Endothelial cell (in vitro differentiated cells): ENCODE results near the gene YPEL2. TPM values are rescaled to one million over a fixed set of nuclear protein-coding genes. Genes with fewer than 3 reads are reported as not detected.

Source experiments
- DNase-seq: peaks from one replicate; pipeline ENCODE4 v3.0.0; 2021; ENCODE audit warnings: low spot score
- H3K27ac Mint-ChIP-seq: one replicate; pipeline ENCODE4 v1.8.0; 2021; ENCODE audit warnings: mixed read lengths, inconsistent platforms; ENCODE audit not compliant: unreplicated experiment
- H3K27me3 Mint-ChIP-seq: one replicate; pipeline ENCODE4 v1.8.0; 2021; ENCODE audit warnings: mild to moderate bottlenecking, moderate library complexity, mixed read lengths, inconsistent platforms; ENCODE audit not compliant: unreplicated experiment
- H3K36me3 Mint-ChIP-seq: one replicate; pipeline ENCODE4 v1.8.0; 2021; ENCODE audit warnings: mild to moderate bottlenecking, low read depth, mixed read lengths, inconsistent platforms; ENCODE audit not compliant: unreplicated experiment
- H3K4me1 Mint-ChIP-seq: one replicate; pipeline ENCODE4 v1.8.0; 2021; ENCODE audit warnings: mild to moderate bottlenecking, mixed read lengths, inconsistent platforms; ENCODE audit not compliant: unreplicated experiment
- H3K4me3 Mint-ChIP-seq: one replicate; pipeline ENCODE4 v1.8.0; 2021; ENCODE audit warnings: mild to moderate bottlenecking, mixed read lengths, inconsistent platforms; ENCODE audit not compliant: unreplicated experiment
- H3K9me3 Mint-ChIP-seq: one replicate; pipeline ENCODE4 v1.8.0; 2021; ENCODE audit warnings: mixed read lengths, inconsistent platforms; ENCODE audit not compliant: unreplicated experiment
- total RNA-seq: library from RNA; stranded (reverse); fragmentation: NEBNext Ultra II Directional; extraction: Animal tissue kit (Norgen Biotek cat#: 25700); gene quantifications from one replicate; pipeline ENCODE4 v1.2.1, GENCODE V29; 2021; ENCODE audit not compliant: unreplicated experiment
- TF ChIP-seq, protein P1 (sequence below): fragments of 200-600 bp; sonication (generic); IDR thresholded peaks from one replicate; pipeline ENCODE4 v1.5.0; 2021; ENCODE audit warnings: antibody characterized with exemption; ENCODE audit not compliant: unreplicated experiment

Gene YPEL2
- total RNA-seq, 1 donor from 2014 or later: 16.7 TPM

DNA sequence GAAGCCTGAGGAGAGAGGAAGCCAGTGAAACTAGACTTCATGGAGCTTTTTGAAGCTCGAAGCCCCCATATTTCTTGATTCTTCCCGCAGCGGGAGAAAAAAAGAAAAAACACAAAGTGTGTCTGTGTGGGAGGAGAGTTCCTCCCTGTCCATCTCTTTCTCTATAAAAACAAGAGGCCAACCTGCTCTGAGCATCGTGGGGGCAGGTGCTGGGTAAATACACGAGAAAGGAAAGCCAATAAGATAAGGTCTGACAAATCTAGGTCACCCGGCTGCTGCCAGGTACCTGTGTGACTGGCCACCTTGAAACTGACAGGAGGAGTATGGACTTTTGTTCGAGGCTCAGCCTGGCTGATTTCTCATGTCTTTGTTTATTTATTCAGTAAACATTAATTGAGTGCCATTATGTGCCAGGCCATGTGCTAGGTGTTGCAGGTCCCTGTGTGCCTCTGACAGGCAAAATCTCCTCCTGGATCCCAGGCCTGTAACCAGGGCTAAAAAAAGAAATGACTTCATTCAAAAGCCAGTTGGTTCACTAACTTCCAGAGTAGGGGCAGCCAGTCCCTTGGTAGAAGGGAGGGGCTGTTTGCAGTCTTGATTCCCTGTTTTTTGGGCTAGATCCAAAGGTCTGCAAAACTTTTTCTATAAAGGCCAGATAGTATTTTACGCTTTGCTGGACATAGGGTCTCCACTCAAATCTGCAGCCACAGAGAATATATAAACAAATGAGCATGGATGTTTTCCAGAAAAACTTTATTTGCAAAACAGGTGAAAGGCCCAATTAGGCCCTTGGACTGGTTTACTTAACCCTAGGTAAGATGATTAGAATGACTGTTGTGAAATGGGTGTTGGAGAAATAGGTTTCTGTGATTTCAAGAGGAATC is 35.6 kb downstream of the YPEL2 start:
- no peak for DNase-seq
- Mint-ChIP-seq H3K27me3 (no peaks in the 10 kb centered on the region), H3K9me3 (no peaks in the 10 kb centered on the region), H3K36me3 (peaks cover 7% of the 10 kb centered on the region), H3K4me1 (peaks cover 34% of the 10 kb centered on the region), H3K27ac (peak overlapping the region; percentile 66), H3K4me3 (no peak overlapping the region)
- TF ChIP-seq, protein P1, sequence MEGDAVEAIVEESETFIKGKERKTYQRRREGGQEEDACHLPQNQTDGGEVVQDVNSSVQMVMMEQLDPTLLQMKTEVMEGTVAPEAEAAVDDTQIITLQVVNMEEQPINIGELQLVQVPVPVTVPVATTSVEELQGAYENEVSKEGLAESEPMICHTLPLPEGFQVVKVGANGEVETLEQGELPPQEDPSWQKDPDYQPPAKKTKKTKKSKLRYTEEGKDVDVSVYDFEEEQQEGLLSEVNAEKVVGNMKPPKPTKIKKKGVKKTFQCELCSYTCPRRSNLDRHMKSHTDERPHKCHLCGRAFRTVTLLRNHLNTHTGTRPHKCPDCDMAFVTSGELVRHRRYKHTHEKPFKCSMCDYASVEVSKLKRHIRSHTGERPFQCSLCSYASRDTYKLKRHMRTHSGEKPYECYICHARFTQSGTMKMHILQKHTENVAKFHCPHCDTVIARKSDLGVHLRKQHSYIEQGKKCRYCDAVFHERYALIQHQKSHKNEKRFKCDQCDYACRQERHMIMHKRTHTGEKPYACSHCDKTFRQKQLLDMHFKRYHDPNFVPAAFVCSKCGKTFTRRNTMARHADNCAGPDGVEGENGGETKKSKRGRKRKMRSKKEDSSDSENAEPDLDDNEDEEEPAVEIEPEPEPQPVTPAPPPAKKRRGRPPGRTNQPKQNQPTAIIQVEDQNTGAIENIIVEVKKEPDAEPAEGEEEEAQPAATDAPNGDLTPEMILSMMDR: no peak

DNA sequence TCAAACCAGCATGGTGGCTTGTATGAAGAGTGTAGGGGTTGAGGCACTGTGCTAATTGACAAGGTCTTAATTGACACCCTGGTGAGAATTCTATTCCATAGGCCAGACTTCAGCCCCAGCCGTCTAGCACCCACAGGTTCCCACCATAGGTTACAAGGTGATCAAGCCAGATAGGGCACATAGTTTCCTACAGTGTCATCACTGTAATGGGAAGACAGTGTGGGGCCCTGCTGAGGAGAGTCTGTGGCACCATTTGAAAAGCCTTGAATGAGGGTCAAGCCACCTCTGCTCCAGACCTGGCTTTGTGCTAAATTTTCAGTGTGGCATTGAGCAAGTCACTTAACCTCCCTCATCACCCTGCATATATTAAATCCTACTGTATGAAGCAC is 36.2 kb downstream of the YPEL2 start:
- H3K27ac Mint-ChIP-seq: no peak overlapping the region
- no peak for DNase-seq

DNA sequence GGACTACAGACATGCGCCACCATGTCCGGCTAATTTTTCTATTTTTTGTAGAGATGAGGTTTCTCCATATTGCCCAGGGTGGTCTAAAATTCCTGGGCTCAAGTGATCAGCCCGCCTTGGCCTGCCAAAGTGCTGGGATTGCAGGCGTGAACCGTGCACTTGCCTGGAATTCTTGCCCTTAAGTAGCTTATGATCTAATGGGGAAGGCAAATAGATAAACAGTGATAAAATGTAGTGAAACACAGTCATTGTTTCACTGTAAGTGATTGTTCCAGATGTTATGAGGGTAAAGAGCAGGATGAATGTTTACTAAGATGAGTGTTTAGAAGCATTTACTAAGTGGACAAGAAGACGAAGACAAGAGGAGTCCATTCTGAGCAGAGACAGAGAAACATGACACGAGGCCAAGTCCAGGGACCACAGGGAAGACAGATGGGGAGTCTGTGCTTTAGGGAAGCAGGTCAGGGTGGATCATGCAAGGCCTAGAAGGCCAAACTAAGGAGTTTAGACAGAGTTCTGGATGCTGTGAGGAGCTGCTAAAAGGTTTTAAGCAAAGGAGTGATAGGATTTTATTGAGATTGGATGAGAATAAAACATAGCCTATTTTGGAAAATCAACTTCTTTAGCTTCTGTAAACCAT is 36.9 kb downstream of the YPEL2 start:
- H3K27me3 Mint-ChIP-seq: peaks cover 2% of the 10 kb centered on the region
- H3K36me3 Mint-ChIP-seq: peaks cover 10% of the 10 kb centered on the region
- no peak overlapping the region for H3K4me3 Mint-ChIP-seq
- H3K27ac Mint-ChIP-seq: no peak overlapping the region
- H3K9me3 Mint-ChIP-seq: no peaks in the 10 kb centered on the region
- TF ChIP-seq, protein P1: no peak
- no peak for DNase-seq
- H3K4me1 Mint-ChIP-seq: peaks cover 43% of the 10 kb centered on the region

More for the DNA sequence above, 36.2 kb downstream of the YPEL2 start:
- Mint-ChIP-seq H3K9me3 (no peaks in the 10 kb centered on the region), H3K4me1 (peaks cover 40% of the 10 kb centered on the region), H3K36me3 (peaks cover 7% of the 10 kb centered on the region), H3K27me3 (no peaks in the 10 kb centered on the region), H3K4me3 (no peak overlapping the region)
- TF ChIP-seq, protein P1: no peak

DNA sequence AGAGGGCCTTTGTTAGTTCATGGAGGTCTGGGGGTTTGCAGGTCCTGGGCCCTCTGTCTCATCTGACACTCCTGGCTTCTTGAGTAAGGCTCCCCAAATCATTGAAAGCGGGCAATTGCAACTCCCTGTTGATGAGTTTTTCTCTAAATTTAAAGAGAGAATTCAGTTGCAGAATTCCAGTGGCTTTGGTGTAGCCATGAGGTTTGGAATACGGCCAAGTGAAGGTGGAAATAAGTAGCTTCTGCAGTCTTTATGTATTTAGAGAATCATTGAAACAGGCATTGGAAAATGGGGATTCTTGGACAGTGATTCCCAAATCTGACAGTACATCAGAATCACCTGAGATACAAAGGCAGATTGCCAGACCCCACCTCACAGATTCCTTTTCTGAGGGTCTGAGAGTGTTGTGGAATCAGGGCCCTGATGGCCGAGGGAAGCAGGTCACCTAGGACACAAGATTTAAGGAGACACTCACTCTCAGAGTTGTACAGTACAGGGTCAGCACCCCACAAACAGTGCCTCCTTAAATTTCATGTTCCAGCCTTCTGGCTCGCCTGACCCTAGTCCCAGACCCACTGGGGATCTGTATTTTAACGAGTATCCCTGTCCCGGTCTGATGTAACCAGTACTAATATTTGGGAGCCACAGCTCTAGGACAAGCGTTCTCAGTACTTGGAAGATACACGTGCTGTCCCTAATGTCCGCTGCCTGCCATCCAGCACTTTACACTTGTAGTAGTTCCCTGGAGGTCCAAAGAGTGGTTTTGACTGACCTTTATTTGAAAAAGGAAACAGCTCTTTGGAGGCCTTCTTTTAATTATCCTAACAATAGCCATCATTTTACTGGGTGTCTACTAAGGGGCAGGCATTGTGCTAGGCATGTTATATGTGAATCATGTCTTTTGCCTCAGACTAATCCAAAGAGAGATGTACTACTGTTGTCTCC is 37.8 kb downstream of the YPEL2 start:
- Mint-ChIP-seq H3K27ac (no peak overlapping the region), H3K36me3 (peaks cover 12% of the 10 kb centered on the region), H3K9me3 (no peaks in the 10 kb centered on the region), H3K4me3 (no peak overlapping the region), H3K4me1 (peaks cover 46% of the 10 kb centered on the region), H3K27me3 (peaks cover 2% of the 10 kb centered on the region)
- DNase-seq: no peak
- TF ChIP-seq, protein P1: no peak
